COLO829 (cell line): ENCODE data around the gene DUSP5.
"Not testable (repeated sequence)": the region's sequence is repeated elsewhere in the genome, so short reads cannot be mapped to it uniquely, and the experiment has no call there.

ENCODE experiments used
- DNase-seq: peaks from one replicate; pipeline ENCODE4 v3.0.0; 2012; ENCODE audit warnings: low spot score

DUSP5 gene

DNA sequence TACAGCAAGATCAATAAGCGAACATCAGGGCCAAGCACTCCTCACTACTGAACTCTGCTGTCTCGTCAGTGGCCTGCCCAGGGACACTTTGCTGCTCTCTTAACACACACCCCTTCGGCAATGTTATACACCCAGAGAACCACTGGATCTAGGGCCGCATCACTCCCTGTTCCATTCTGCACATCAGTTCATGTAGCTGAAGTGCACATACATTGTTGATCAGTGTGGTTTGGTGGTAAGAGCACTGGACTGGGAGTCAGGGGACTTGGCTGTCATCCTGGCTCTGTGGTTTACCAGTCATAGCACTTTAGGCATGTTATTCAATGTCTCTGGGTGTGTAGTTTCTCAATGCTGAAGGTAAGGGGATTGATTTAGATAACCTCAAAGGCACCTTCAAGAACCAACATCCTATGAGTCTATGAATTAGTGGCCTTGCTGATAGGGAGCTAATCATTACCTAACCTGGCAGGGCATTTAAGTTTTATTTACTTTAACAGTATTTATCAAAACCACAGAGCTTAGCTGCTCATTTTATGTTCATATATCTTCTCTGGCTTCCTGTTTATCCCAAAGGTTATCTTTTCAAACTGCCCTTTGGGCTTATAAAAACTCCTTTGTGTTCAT lies 24.8 kb downstream of the DUSP5 start:
- no peak for DNase-seq

- DNase-seq = no peak
Observed at GRCh38 chr10:110523736-110524135, 26.0 kb downstream of the DUSP5 start.

GRCh38 chr10:110524179-110524858 lies 26.6 kb downstream of the DUSP5 start:
- no peak for DNase-seq

DNA sequence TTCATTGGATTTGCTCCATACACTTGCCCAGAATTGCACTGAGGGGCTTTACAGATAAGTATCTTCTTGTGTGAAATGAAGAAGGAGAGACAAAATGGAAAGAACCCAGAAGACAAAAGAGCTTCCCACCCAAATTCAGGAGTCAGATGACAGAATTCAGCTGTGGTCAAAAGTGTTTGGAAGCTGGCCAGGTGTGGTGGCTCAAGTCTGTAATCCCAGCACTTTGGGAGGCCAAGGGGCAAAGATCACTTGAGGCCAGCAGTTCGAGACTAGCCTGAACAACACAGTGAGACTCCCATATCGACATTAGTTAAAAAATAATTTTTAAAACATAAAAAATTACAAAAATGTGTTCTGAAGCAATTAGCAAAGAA lies 27.1 kb downstream of the DUSP5 start:
- DNase-seq = no peak

DNA sequence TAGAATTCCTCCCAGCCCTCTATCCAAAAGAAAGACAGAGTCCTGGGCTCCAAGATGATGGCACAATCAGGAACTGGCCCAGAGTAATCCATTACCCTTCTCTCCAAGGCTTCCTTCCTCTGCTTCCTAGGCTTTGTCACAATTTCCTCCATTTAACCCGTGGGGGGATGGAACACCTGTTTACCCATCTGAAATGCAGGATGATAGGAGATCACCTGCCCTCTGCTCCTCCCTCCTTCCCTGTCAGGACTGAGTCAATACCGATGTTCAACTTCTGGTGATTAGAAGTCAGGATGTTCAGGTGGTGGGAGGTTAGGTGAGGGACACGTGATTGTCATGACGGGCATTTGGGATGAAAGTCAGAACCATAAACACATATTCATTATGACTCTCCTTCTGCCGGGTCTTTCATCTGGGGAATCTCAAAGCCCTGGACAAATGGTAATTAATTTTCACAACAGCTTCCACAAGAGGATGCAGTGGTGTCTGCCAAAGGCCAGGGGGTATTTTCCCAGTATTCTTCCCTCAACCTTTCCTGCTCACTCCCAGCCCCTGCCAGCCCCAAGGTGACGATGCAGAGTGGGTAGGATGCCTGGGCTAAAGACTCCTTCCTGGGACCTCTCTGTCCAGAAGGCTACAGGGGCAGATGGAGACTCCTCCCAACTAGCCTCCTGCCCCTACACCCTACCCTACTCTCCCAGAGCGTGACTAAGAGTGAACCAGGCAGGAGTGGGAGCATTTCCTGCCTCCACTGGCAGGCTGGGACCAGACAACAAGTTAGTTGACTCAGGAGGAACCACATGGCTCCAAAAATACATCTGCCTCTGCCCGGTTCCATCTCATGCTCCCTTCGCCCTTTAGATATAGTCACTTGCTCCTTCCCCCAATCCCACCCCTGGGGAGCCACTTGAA lies 27.9 kb downstream of the DUSP5 start:
- DNase-seq = no peak

- no peak for DNase-seq
Observed at GRCh38 chr10:110527731-110528171, 30.0 kb downstream of the DUSP5 start.

GRCh38 chr10:110528224-110528996 lies 30.7 kb downstream of the DUSP5 start:
- no peak for DNase-seq

DNA sequence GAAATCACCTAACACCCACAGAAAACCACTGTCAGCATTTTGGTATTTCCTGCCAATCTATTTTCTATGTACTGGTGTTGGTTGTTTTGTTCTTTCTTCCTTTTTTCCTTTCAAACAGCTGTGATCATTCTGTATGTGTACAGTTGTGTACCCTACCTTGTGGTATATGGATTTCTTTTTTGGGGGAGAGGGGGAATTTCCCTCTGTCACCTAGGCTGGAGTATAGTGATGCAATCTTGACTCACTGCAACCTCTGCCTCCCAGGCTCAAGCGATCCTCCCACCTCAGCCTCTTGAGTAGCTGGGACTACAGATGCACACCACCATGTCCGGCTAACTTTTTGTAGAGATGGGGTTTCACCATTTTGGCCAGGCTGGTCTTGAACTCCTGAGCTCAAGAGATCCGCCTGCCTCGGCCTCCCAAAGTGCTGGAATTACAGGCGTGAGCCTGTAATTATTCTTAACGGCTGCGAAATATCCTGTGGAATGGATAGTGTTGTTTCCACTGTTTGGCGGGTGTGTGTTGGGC lies 31.4 kb downstream of the DUSP5 start:
- not testable (repeated sequence) for DNase-seq

GRCh38 chr10:110529596-110530011 lies 31.9 kb downstream of the DUSP5 start:
- DNase-seq = no peak

DNA sequence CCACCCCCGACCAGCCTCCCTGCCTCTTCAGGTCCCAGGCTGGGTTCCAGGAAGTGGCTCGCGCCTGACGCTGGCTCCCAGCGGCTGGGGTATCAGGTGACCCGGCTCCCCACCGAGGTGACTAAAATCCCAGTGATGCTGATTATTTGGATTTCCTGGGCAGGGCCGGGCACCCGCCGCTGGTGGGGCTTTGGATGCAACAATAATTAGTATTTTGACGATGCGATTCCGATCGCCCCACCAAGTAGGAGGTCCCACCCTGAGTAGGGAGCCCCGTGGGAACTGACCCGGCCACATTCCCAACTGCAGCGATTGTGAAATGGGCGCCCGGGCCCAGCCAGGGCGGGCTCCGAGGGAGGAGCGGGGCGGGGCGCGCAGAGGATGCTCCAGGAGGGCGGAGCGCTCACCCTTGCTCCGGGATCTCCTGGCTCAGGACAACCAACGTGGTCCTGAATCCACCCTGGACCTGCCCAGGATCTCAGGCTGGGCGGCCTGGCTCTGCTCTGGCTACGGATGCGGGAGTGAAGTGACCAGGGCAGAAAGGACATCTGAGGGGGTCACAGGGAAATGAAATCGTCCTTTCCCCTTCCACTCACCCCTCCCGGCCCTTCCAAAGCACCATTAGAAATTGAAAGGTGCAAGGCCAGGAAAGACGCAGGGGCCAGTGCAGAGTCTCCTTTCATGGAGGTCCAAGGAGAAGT lies 32.6 kb downstream of the DUSP5 start:
- DNase-seq = no peak

DNA sequence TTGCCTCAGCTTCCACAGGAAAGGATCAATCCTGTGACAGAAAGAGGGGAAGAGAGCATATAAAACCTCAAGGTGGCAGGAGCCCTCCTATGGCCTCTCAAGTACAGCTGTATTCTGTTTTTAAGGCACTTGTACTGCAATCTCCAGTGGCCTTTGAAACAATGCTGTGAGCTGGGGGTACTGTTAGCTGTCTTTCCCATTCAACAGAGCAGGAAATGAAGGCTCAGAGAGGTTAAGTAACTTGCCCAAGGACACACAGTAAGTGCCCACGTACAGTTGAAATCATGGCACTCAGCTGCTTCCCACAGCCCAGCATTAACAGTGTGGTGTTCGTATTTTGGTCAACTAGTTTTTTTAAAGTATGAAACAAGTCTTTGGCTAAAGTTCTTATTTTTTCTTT lies 34.0 kb downstream of the DUSP5 start:
- DNase-seq = no peak

DNA sequence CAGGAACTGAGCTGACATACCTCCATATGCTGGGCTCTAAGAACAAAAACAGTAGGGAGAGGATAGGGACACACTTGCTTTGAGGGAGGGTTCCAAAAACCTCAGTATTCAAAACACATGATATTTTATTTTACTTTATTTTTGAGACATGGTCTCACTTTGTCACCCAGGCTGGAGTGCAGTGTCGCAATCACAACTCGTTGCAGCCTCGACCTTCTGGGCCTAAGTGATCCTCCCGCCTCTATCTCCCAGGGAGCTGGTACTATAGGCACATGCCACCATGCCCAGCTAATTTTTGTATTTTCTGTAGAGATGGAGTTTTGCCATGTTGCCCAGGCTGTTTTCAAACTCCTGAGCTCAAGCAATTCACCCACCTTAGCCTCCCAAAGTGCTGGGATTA lies 34.9 kb downstream of the DUSP5 start:
- not testable (repeated sequence) for DNase-seq

DNA sequence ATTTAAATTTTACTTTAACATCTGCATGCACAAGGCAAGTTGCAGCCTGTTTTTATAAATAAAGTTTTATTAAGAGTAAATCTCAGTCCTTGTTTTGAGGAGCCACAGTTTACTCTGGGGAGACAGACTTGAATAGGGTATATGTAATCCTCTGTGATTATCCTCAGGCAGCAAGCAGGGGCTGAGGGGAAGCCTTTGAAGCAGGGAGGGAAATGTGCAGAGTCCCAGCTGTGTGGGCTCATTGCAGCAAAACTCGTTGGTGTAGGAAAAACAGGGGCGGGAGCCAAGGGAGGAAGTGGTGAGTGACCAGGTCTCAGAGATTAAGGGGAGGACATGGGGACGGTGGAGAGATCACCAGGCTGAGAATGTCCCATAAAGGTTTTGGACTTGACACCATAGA lies 35.4 kb downstream of the DUSP5 start:
- no peak for DNase-seq

- no peak for DNase-seq
Observed at GRCh38 chr10:110534571-110534970, 36.9 kb downstream of the DUSP5 start.

GRCh38 chr10:110535958-110536891 lies 38.5 kb downstream of the DUSP5 start:
- no peak for DNase-seq

GRCh38 chr10:110539091-110539490 lies 41.4 kb downstream of the DUSP5 start:
- DNase-seq = no peak

DNA sequence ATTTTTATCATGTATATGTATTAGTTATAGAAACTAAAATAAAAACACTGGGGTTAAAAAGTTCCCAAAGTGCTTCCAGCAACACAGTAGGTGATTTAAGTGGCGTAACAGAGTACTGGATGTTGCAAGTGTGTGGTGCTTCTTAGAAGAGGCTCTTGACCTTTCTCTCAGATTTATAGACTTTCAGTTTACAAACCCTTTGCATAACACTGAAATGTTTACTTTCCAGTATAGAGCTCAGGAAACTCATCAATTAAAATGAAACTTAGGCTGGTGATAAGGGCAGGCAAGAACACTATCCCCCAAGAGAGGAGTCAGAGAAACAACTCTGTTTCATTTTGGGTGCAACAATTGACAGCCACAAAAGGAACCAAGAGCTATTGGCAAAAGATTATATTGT lies 42.3 kb downstream of the DUSP5 start:
- no peak for DNase-seq

DNA sequence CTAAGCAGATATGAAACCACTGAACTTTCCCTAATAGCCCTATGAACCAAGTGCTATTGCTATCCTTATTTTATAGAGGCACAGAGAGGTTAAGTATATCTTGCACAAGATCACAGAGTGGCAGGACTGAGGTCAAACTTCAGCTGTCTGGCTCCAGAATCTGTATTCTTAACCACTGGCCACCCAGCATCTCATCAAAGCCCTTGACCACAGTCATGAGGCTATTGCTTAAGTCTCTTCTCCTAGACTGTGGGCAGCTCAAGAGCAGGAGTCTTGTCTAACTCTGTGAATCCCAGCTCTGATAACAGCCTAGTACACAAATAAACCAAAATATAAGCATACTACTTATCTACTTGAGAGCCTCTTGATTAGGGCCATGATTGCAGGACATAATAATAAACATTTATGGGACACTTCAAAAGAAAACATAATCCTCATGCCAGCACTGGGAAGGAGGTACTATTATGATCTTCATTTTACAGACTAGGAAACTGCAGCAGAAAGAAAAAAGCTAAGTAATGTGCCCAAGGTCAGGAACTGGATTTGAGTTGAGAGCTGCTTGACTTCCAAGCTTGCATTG lies 47.3 kb downstream of the DUSP5 start:
- DNase-seq = no peak

GRCh38 chr10:110546077-110546476 lies 48.4 kb downstream of the DUSP5 start:
- no peak for DNase-seq
